NT2/D1 (cell line): ENCODE results near the gene CACNA1A.
"Not testable (repeated sequence)": the region's sequence is repeated elsewhere in the genome, so short reads cannot be mapped to it uniquely, and the experiment has no call there.

Source experiments
- DNase-seq: peaks from one replicate; pipeline ENCODE4 v3.0.0-alpha.2; 2011; ENCODE audit warnings: low read depth, low spot score
- H3K27me3 ChIP-seq: 2 replicates; pipeline ENCODE4 v1.6.0; 2011; ENCODE audit warnings: mild to moderate bottlenecking; ENCODE audit not compliant: insufficient read length, insufficient read depth
- H3K36me3 ChIP-seq: 2 replicates; pipeline ENCODE4 v1.6.1; 2011; ENCODE audit warnings: mild to moderate bottlenecking, low read length, mixed read lengths; ENCODE audit not compliant: insufficient read depth, insufficient read length
- H3K4me1 ChIP-seq: 2 replicates; pipeline ENCODE4 v1.5.1; 2011; ENCODE audit not compliant: insufficient read depth, insufficient read length
- H3K4me3 ChIP-seq: 2 replicates; pipeline ENCODE4 v1.5.1; 2011; ENCODE audit warnings: low read depth; ENCODE audit not compliant: insufficient read length
- H3K9ac ChIP-seq: 2 replicates; pipeline ENCODE4 v1.6.0; 2011; ENCODE audit warnings: low read depth; ENCODE audit not compliant: insufficient read length
- H3K9me3 ChIP-seq: 2 replicates; pipeline ENCODE4 v1.5.1; 2011; ENCODE audit warnings: mild to moderate bottlenecking, low read length; ENCODE audit not compliant: insufficient read depth
- SUZ12 ChIP-seq: IDR thresholded peaks from 2 replicates; pipeline ENCODE4 v1.6.1; 2011; ENCODE audit not compliant: insufficient read length, insufficient read depth; ENCODE audit errors: extremely low read depth
- YY1 ChIP-seq: IDR thresholded peaks from 2 replicates; pipeline ENCODE4 v1.6.1; 2011; ENCODE audit not compliant: insufficient read length, insufficient read depth
- ZNF274 ChIP-seq: IDR thresholded peaks from 2 replicates; pipeline ENCODE4 v1.6.1; 2011; ENCODE audit warnings: mild to moderate bottlenecking, low read depth, low read length

Gene CACNA1A

GRCh38 chr19:13427273-13428051 lies 78.8 kb downstream of the CACNA1A start:
- Histone ChIP-seq H3K9me3 (peaks cover 9% of the 10 kb centered on the region; the same call in 1 of the 2 replicates), H3K9ac (no peak overlapping the region), H3K36me3 (no peaks in the 10 kb centered on the region), H3K4me3 (no peak overlapping the region), H3K27me3 (no peaks in the 10 kb centered on the region), H3K4me1 (no peaks in the 10 kb centered on the region)
- no peak for TF ChIP-seq SUZ12
- TF ChIP-seq YY1 = no peak
- TF ChIP-seq ZNF274 = no peak
- DNase-seq = no peak

GRCh38 chr19:13425875-13426274 lies 80.4 kb downstream of the CACNA1A start:
- peaks cover 25% of the 10 kb centered on the region for H3K9me3 ChIP-seq
- not testable (repeated sequence) for H3K4me3 ChIP-seq, H3K4me1 ChIP-seq, DNase-seq, H3K27me3 ChIP-seq, H3K36me3 ChIP-seq, H3K9ac ChIP-seq

- TF ChIP-seq ZNF274 (no peak), SUZ12 (no peak), YY1 (no peak)
- Histone ChIP-seq H3K9ac (no peak overlapping the region), H3K9me3 (peaks cover 26% of the 10 kb centered on the region), H3K36me3 (no peaks in the 10 kb centered on the region), H3K4me1 (no peaks in the 10 kb centered on the region), H3K27me3 (no peaks in the 10 kb centered on the region), H3K4me3 (no peak overlapping the region)
- no peak for DNase-seq
Measured at GRCh38 chr19:13425151-13425550, 81.1 kb downstream of the CACNA1A start.

- no peak for DNase-seq
- Histone ChIP-seq H3K9ac (no peak overlapping the region), H3K4me3 (no peak overlapping the region), H3K4me1 (no peaks in the 10 kb centered on the region), H3K27me3 (no peaks in the 10 kb centered on the region), H3K36me3 (no peaks in the 10 kb centered on the region), H3K9me3 (peaks cover 26% of the 10 kb centered on the region)
- TF ChIP-seq SUZ12 = no peak
- no peak for TF ChIP-seq ZNF274
- TF ChIP-seq YY1 = no peak
Measured at GRCh38 chr19:13420780-13421179, 85.5 kb downstream of the CACNA1A start.

GRCh38 chr19:13417054-13417453 lies 89.2 kb downstream of the CACNA1A start:
- Histone ChIP-seq H3K9ac (no peak overlapping the region), H3K36me3 (no peaks in the 10 kb centered on the region), H3K27me3 (no peaks in the 10 kb centered on the region), H3K9me3 (peaks cover 12% of the 10 kb centered on the region), H3K4me3 (no peak overlapping the region), H3K4me1 (no peaks in the 10 kb centered on the region)
- TF ChIP-seq ZNF274 (no peak), SUZ12 (no peak), YY1 (no peak)
- no peak for DNase-seq

GRCh38 chr19:13411899-13412298 lies 94.4 kb downstream of the CACNA1A start:
- Histone ChIP-seq H3K27me3 (no peaks in the 10 kb centered on the region), H3K9me3 (no peaks in the 10 kb centered on the region), H3K4me3 (no peak overlapping the region), H3K9ac (no peak overlapping the region), H3K4me1 (no peaks in the 10 kb centered on the region), H3K36me3 (no peaks in the 10 kb centered on the region)
- DNase-seq = no peak
- TF ChIP-seq ZNF274 = no peak
- TF ChIP-seq YY1 = no peak
- TF ChIP-seq SUZ12 = no peak

GRCh38 chr19:13410946-13411345 lies 95.3 kb downstream of the CACNA1A start:
- Histone ChIP-seq H3K27me3 (no peaks in the 10 kb centered on the region), H3K4me1 (no peaks in the 10 kb centered on the region), H3K9me3 (no peaks in the 10 kb centered on the region), H3K4me3 (no peak overlapping the region), H3K36me3 (no peaks in the 10 kb centered on the region), H3K9ac (no peak overlapping the region)
- no peak for DNase-seq
- TF ChIP-seq YY1 (no peak), SUZ12 (no peak), ZNF274 (no peak)
